ENCODE measurements around the gene DNM3.

Gene DNM3

GRCh38 chr1:172246521-172247390, 405.5 kb downstream of the DNM3 start:
- DNase-seq (ENCODE audit: low read depth) = no peak
- TF ChIP-seq, protein P1, sequence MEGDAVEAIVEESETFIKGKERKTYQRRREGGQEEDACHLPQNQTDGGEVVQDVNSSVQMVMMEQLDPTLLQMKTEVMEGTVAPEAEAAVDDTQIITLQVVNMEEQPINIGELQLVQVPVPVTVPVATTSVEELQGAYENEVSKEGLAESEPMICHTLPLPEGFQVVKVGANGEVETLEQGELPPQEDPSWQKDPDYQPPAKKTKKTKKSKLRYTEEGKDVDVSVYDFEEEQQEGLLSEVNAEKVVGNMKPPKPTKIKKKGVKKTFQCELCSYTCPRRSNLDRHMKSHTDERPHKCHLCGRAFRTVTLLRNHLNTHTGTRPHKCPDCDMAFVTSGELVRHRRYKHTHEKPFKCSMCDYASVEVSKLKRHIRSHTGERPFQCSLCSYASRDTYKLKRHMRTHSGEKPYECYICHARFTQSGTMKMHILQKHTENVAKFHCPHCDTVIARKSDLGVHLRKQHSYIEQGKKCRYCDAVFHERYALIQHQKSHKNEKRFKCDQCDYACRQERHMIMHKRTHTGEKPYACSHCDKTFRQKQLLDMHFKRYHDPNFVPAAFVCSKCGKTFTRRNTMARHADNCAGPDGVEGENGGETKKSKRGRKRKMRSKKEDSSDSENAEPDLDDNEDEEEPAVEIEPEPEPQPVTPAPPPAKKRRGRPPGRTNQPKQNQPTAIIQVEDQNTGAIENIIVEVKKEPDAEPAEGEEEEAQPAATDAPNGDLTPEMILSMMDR (IDR thresholded peaks at IDR 0.05; ENCODE audit: insufficient read depth, low read depth, low read length, missing control alignments) = no peak
- H3K4me3 ChIP-seq (ENCODE audit: low read depth, low read length) = no peak overlapping the region

GRCh38 chr1:172251486-172251885, 410.2 kb downstream of the DNM3 start:
- H3K4me3 ChIP-seq (ENCODE audit: low read depth, low read length) = no peak overlapping the region
- TF ChIP-seq, protein P1 (IDR thresholded peaks at IDR 0.05; ENCODE audit: insufficient read depth, low read depth, low read length, missing control alignments) = no peak
- DNase-seq (ENCODE audit: low read depth) = no peak

GRCh38 chr1:172252321-172252720, 411.0 kb downstream of the DNM3 start:
- DNase-seq (ENCODE audit: low read depth) = no peak
- TF ChIP-seq, protein P1 (IDR thresholded peaks at IDR 0.05; ENCODE audit: insufficient read depth, low read depth, low read length, missing control alignments) = no peak
- H3K4me3 ChIP-seq (ENCODE audit: low read depth, low read length) = no peak overlapping the region

- no peak overlapping the region for H3K4me3 ChIP-seq (ENCODE audit: low read depth, low read length)
- TF ChIP-seq, protein P1 (IDR thresholded peaks at IDR 0.05; ENCODE audit: insufficient read depth, low read depth, low read length, missing control alignments) = no peak
- DNase-seq (ENCODE audit: low read depth) = no peak
Measured at GRCh38 chr1:172252958-172253357, 411.7 kb downstream of the DNM3 start.

DNA sequence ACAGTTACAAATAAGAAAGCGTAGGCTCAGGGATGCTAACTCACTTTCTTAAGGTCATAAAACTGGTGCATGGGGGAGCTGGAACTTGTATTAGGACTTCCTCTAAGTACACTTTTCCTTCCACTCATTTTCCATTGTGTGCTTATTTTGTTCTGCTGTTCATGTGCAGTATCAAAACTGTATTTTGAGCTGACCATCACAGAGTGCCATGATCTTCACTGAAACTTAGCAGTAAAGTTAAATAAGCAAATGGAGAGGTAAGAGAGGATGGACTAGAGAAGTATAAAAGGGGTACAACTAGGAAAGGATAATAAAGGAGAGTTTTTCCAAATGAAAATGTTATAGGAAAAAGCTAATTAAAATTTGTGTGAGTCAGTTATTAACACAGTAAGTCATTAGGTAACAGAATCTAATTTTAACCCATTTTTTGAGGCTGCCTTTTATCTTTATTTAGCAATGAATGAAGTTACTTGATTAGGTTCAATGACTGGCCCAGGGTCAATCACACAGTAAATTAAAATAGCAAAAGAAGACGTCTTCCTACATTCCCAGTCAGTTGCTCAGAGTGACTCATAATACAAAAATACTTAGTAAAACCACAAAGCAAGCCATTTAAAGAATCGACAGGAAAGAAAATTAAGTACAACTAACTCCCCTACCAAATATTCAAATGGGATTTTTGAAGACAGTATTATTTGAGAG, 413.4 kb downstream of the DNM3 start:
- DNase-seq (ENCODE audit: low read depth) = no peak
- no peak overlapping the region for H3K4me3 ChIP-seq (ENCODE audit: low read depth, low read length)
- TF ChIP-seq, protein P1 (IDR thresholded peaks at IDR 0.05; ENCODE audit: insufficient read depth, low read depth, low read length, missing control alignments) = no peak

GRCh38 chr1:172255223-172255560, 413.9 kb downstream of the DNM3 start:
- no peak overlapping the region for H3K4me3 ChIP-seq (ENCODE audit: low read depth, low read length)
- TF ChIP-seq, protein P1 (IDR thresholded peaks at IDR 0.05; ENCODE audit: insufficient read depth, low read depth, low read length, missing control alignments) = no peak
- no peak for DNase-seq (ENCODE audit: low read depth)
